Spinal cord (tissue), 10 donors: Measurements from ENCODE around the gene MRGPRX2. TPM values are rescaled to one million over a fixed set of nuclear protein-coding genes. Genes with fewer than 3 reads are reported as not detected.

ENCODE experiments used
- DNase-seq, 6 donors: peaks; one replicate each; pipeline versions ENCODE4 v3.0.0 to v3.0.0-alpha.2; 2013 to 2015; ENCODE audit warnings: low spot score in 6 of 6, low read depth in 4 of 6
- H3K27ac ChIP-seq: one replicate; pipeline ENCODE4 v1.5.1; 2013; ENCODE audit warnings: low read depth, low read length, control low read depth
- H3K27me3 ChIP-seq: one replicate; pipeline ENCODE4 v1.6.1; 2013; ENCODE audit warnings: low read length; ENCODE audit not compliant: control insufficient read depth, insufficient read depth
- H3K36me3 ChIP-seq: one replicate; pipeline ENCODE4 v1.6.1; 2013; ENCODE audit warnings: low read length; ENCODE audit not compliant: control insufficient read depth, insufficient read depth
- H3K4me1 ChIP-seq: one replicate; pipeline ENCODE4 v1.6.1; 2013; ENCODE audit warnings: low read length; ENCODE audit not compliant: control insufficient read depth, insufficient read depth
- H3K4me3 ChIP-seq: one replicate; pipeline ENCODE4 v1.5.1; 2013; ENCODE audit warnings: low read depth, low read length, control low read depth
- H3K9me3 ChIP-seq: one replicate; pipeline ENCODE4 v1.6.1; 2013; ENCODE audit warnings: low read length; ENCODE audit not compliant: control insufficient read depth, insufficient read depth
- WGBS: methylation state at CpG from one replicate; pipeline ENCODE4 v1.1.5; 2013; ENCODE audit warnings: missing lambda C conversion rate; ENCODE audit not compliant: insufficient coverage; 5-methylcytosine and 5-hydroxymethylcytosine counted together
- polyA plus RNA-seq, 2 donors: library from polyadenylated mRNA; unstranded; fragments of 120-200 nt; gene quantifications; one replicate each; pipeline ENCODE4 v1.2.1, GENCODE V29; 2013; ENCODE audit not compliant: insufficient read length in 2 of 2
- total RNA-seq, 2 donors: library from RNA; depleted of rRNA in 1 of 2; stranded (reverse); fragments of 120-200 nt in 1 of 2; fragments of >200 nt in 1 of 2; gene quantifications; one replicate each; pipeline versions ENCODE4 v1.2.3 to v1.2.4, GENCODE V29; 2013 to 2014
- donor health status: healthy.

MRGPRX2 gene
- total and polyA plus RNA-seq, 4 donors = not detected

DNA sequence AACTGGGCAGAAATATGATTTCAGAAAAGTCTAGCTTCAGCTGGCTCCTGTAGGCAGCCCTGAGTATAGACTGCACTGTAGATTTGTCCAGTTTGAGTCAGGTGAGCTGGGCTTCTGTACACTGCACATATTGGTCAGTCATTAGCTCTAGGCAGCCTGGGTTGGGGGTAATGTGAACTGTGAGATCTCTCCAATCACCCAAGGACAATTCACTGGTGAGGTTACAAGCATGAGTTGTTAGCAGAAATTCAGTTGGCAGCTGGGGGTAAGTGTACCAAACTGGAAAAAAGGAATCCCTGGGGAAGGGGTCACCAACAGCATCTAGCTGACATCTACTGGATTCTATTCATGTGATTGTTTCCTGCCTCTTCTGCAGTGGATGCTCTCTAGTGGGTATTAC, 39.7 kb downstream of the MRGPRX2 start:
- no peak for DNase-seq
- H3K27me3 ChIP-seq = no peaks in the 10 kb centered on the region

DNA sequence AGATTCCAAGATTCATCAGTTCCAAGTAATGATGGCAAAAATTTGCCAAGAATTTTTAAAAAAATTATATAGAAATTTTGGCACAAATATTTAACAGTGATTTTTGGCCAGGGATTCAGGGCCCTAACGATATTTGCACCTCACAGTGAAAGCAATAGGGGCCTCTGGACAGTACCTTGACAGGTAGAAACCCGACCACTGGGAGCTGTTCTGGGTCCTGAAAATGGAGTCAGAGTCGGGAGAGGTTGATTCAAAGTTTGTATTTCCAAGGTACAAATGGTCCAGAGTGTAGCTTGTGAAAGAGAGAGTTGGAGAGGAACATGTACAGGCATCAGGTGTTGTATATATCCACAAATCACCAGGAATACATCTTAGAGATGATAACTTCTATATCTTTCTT, 41.6 kb downstream of the MRGPRX2 start:
- WGBS = 11% methylated on average over 2 of the region's 3 CpGs
- no peak for DNase-seq
- no peak overlapping the region for H3K27ac ChIP-seq
- no peaks in the 10 kb centered on the region for H3K36me3 ChIP-seq
- H3K4me3 ChIP-seq = no peak overlapping the region
- no peaks in the 10 kb centered on the region for H3K27me3 ChIP-seq
- no peaks in the 10 kb centered on the region for H3K4me1 ChIP-seq
- no peaks in the 10 kb centered on the region for H3K9me3 ChIP-seq

More for the DNA sequence above, 39.7 kb downstream of the MRGPRX2 start:
- H3K27ac ChIP-seq = no peak overlapping the region
- H3K36me3 ChIP-seq = no peaks in the 10 kb centered on the region
- no peaks in the 10 kb centered on the region for H3K4me1 ChIP-seq
- no peaks in the 10 kb centered on the region for H3K9me3 ChIP-seq
- H3K4me3 ChIP-seq = no peak overlapping the region

DNA sequence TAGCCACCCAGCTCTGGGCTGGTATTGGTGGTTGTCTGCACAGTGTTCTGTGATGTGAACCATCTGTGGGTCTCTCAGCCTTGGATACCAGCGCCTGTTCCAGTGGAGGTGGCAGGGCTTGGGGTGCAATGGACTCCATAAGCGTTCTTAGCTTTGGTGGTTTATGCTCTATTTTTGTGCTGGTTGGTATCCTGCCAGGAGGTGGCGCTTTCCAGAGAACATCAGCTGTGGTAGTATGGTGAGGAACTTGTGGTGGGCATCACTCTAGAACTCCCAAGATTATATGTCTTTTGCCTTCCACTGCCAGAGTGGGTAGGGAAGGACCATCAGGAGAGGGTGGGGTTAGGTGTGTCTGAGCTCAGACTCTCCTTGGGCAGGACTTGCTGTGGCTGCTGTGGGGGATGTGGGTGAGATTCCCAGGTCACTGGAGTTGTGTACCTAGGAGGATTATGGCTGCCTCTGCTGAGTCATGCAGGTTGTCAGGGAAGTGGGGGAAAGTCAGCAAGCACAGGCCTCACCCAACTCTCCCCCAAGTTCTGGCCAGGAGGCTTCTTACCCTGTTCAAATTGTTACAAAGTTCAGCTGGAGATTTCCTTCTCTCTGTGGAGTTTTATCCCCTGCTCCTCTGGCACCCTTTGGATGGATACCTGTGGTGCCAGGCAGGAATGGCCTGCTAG, 47.2 kb downstream of the MRGPRX2 start:
- no peaks in the 10 kb centered on the region for H3K27me3 ChIP-seq
- no peaks in the 10 kb centered on the region for H3K36me3 ChIP-seq
- no peaks in the 10 kb centered on the region for H3K9me3 ChIP-seq
- no peak overlapping the region for H3K27ac ChIP-seq
- DNase-seq = no peak
- no peaks in the 10 kb centered on the region for H3K4me1 ChIP-seq
- 60% methylated on average over 1 of the region's 3 CpGs for WGBS
- no peak overlapping the region for H3K4me3 ChIP-seq

DNA sequence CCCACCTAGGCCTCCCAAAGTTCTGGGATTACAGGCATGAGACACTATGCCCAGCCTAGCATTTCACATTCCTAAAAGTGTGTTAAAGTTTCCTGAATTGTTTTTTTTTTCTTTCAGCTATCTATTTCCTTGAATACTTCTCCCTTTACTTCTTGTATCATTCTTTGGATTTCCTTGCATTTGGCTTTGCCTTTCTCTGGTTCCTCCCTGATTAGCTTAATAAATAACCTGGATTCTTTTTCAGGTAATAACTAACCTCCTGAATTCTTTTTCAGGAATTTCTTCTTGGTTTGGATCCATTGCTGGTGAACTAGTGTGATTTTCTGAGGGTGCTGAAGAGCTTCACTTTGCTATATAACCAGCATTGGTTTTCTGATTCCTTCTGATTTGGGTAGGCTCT, 47.9 kb downstream of the MRGPRX2 start:
- no peaks in the 10 kb centered on the region for H3K27me3 ChIP-seq
- H3K4me1 ChIP-seq = no peaks in the 10 kb centered on the region
- H3K4me3 ChIP-seq = no peak overlapping the region
- H3K27ac ChIP-seq = no peak overlapping the region
- no peaks in the 10 kb centered on the region for H3K9me3 ChIP-seq
- DNase-seq = no peak
- H3K36me3 ChIP-seq = no peaks in the 10 kb centered on the region

Other genes with a start within 250 kb of the MRGPRX2 start
- under 1 TPM in 1 of 2 donors, not detected in 1; 0.99 TPM for gene MRGPRX1, start 121.3 kb downstream of the MRGPRX2 start, total RNA-seq
- gene MRGPRX1, start 121.3 kb downstream of the MRGPRX2 start, polyA plus RNA-seq = not detected
- gene ZDHHC13, start 56.5 kb upstream of the MRGPRX2 start, total RNA-seq = 10 to 100 TPM; 11.2 to 35.8 TPM
- 10 to 100 TPM; 19.5 to 24.7 TPM for gene ZDHHC13, start 56.5 kb upstream of the MRGPRX2 start, polyA plus RNA-seq
- gene CSRP3, start 141.3 kb upstream of the MRGPRX2 start, total RNA-seq = under 1 TPM; 0.22 to 0.79 TPM
- gene CSRP3, start 141.3 kb upstream of the MRGPRX2 start, polyA plus RNA-seq = 1 to 10 TPM in 1 of 2 donors, not detected in 1; 1.1 TPM
- gene E2F8, start 180.2 kb upstream of the MRGPRX2 start, total RNA-seq = 1 to 10 TPM; 1.8 to 2.3 TPM
- 1 to 10 TPM; 1.9 to 2.5 TPM for gene E2F8, start 180.2 kb upstream of the MRGPRX2 start, polyA plus RNA-seq